Measurements from ENCODE around the gene NUP54.

- TF ChIP-seq CTCF (IDR thresholded peaks at IDR 0.05) (no peak), POLR2A (IDR thresholded peaks at IDR 0.05) (no peak)
Measured at GRCh38 chr4:76088719-76089118, 59.5 kb downstream of the NUP54 start.
